ENCODE measurements around the gene IVD. TPM values are rescaled to one million over a fixed set of nuclear protein-coding genes. Genes with fewer than 3 reads are reported as not detected.

Gene IVD
- total RNA-seq, 1 donor from 2014 or later, result 18.0 TPM

- TF ChIP-seq, protein P1, sequence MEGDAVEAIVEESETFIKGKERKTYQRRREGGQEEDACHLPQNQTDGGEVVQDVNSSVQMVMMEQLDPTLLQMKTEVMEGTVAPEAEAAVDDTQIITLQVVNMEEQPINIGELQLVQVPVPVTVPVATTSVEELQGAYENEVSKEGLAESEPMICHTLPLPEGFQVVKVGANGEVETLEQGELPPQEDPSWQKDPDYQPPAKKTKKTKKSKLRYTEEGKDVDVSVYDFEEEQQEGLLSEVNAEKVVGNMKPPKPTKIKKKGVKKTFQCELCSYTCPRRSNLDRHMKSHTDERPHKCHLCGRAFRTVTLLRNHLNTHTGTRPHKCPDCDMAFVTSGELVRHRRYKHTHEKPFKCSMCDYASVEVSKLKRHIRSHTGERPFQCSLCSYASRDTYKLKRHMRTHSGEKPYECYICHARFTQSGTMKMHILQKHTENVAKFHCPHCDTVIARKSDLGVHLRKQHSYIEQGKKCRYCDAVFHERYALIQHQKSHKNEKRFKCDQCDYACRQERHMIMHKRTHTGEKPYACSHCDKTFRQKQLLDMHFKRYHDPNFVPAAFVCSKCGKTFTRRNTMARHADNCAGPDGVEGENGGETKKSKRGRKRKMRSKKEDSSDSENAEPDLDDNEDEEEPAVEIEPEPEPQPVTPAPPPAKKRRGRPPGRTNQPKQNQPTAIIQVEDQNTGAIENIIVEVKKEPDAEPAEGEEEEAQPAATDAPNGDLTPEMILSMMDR (IDR thresholded peaks at IDR 0.05), result no peak
- TF ChIP-seq EZH2 (IDR thresholded peaks at IDR 0.05) (no peak), EZH2phosphoT487 (IDR thresholded peaks at IDR 0.05) (no peak)
- peaks cover 10% of the 10 kb centered on the region for H3K27me3 Mint-ChIP-seq (ENCODE audit: insufficient read depth, low read depth)
- no peak overlapping the region for H3K4me3 Mint-ChIP-seq
- Histone ChIP-seq H3K4me3 (no peak overlapping the region), H3K79me2 (ENCODE audit: low read depth) (no peaks in the 10 kb centered on the region), H3K27me3 (no peaks in the 10 kb centered on the region), H3F3A (ENCODE audit: low read depth) (no peaks in the 10 kb centered on the region), H4K20me1 (ENCODE audit: low read depth) (no peaks in the 10 kb centered on the region), H3K4me1 (no peaks in the 10 kb centered on the region), H2AFZ (replicated peaks) (no peak overlapping the region), H3K9me3 (ENCODE audit: low read depth) (no peaks in the 10 kb centered on the region), H3K4me2 (no peak overlapping the region), H3K9ac (no peak overlapping the region), H3K36me3 (no peaks in the 10 kb centered on the region), H3K27ac (no peak overlapping the region)
- no peaks in the 10 kb centered on the region for H3K36me3 Mint-ChIP-seq
- no peak for DNase-seq (ENCODE audit: low spot score)
- no peak overlapping the region for H3K27ac Mint-ChIP-seq
- H3K9me3 Mint-ChIP-seq, result no peaks in the 10 kb centered on the region
- peaks cover 5% of the 10 kb centered on the region for H3K4me1 Mint-ChIP-seq
Measured at GRCh38 chr15:40377606-40378005, 28.0 kb upstream of the IVD start.

- Histone ChIP-seq H4K20me1 (ENCODE audit: low read depth) (peaks cover under 1% of the 10 kb centered on the region), H2AFZ (replicated peaks) (no peak overlapping the region), H3K27me3 (no peaks in the 10 kb centered on the region), H3K9me3 (ENCODE audit: low read depth) (no peaks in the 10 kb centered on the region), H3K9ac (no peak overlapping the region), H3K4me3 (no peak overlapping the region), H3F3A (ENCODE audit: low read depth) (no peaks in the 10 kb centered on the region), H3K27ac (no peak overlapping the region), H3K4me1 (peaks cover 7% of the 10 kb centered on the region), H3K79me2 (ENCODE audit: low read depth) (peaks cover 16% of the 10 kb centered on the region), H3K4me2 (no peak overlapping the region), H3K36me3 (no peaks in the 10 kb centered on the region)
- Mint-ChIP-seq H3K4me1 (peaks cover 16% of the 10 kb centered on the region), H3K36me3 (no peaks in the 10 kb centered on the region), H3K27ac (no peak overlapping the region), H3K9me3 (no peaks in the 10 kb centered on the region), H3K27me3 (ENCODE audit: insufficient read depth, low read depth) (peaks cover 10% of the 10 kb centered on the region), H3K4me3 (no peak overlapping the region)
- DNase-seq (ENCODE audit: low spot score), result no peak
- no peak for TF ChIP-seq EZH2 (IDR thresholded peaks at IDR 0.05)
- TF ChIP-seq EZH2phosphoT487 (IDR thresholded peaks at IDR 0.05), result no peak
Measured at GRCh38 chr15:40379374-40379773, 26.2 kb upstream of the IVD start.

GRCh38 chr15:40379853-40380252 is 25.7 kb upstream of the IVD start:
- peaks cover 12% of the 10 kb centered on the region for H3K4me1 ChIP-seq
- Mint-ChIP-seq H3K36me3 (no peaks in the 10 kb centered on the region), H3K27ac (no peak overlapping the region), H3K27me3 (ENCODE audit: insufficient read depth, low read depth) (peaks cover 7% of the 10 kb centered on the region), H3K4me1 (peaks cover 20% of the 10 kb centered on the region), H3K4me3 (no peak overlapping the region), H3K9me3 (no peaks in the 10 kb centered on the region)
- TF ChIP-seq EZH2 (IDR thresholded peaks at IDR 0.05) (no peak), EZH2phosphoT487 (IDR thresholded peaks at IDR 0.05) (no peak)
- TF ChIP-seq, protein P1 (IDR thresholded peaks at IDR 0.05), result no peak
- no peaks in the 10 kb centered on the region for H3F3A ChIP-seq (ENCODE audit: low read depth)
- H2AFZ ChIP-seq (replicated peaks), result no peak overlapping the region
- no peak overlapping the region for H3K4me2 ChIP-seq
- no peak overlapping the region for H3K9ac ChIP-seq
- peaks cover 6% of the 10 kb centered on the region for H4K20me1 ChIP-seq (ENCODE audit: low read depth)
- no peaks in the 10 kb centered on the region for H3K9me3 ChIP-seq (ENCODE audit: low read depth)
- H3K36me3 ChIP-seq, result no peaks in the 10 kb centered on the region
- DNase-seq (ENCODE audit: low spot score), result no peak
- H3K27me3 ChIP-seq, result no peaks in the 10 kb centered on the region
- peaks cover 21% of the 10 kb centered on the region for H3K79me2 ChIP-seq (ENCODE audit: low read depth)
- H3K4me3 ChIP-seq, result no peak overlapping the region
- no peak overlapping the region for H3K27ac ChIP-seq

DNA sequence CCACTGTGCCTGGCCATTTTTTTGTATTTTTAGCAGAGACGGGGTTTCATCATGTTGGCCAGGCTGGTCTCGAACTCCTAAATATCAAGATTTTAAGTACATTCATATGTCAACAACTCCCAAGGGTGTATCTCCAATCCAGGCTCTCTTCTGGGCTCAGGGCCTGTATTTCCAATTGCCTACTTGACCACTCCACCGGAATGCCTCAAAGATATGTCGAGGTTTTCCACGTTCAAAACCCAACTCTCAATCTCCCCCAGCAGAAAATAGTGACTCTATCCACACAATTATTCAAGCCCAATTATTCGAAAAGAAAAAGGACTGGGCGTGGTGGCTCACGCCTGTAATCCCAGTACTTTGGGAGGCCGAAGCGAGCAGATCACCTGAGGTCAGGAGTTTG is 25.0 kb upstream of the IVD start:
- peaks cover 4% of the 10 kb centered on the region for H3K27me3 Mint-ChIP-seq (ENCODE audit: insufficient read depth, low read depth)
- Histone ChIP-seq H4K20me1 (ENCODE audit: low read depth) (peaks cover 11% of the 10 kb centered on the region), H3K4me3 (no peak overlapping the region), H3K4me2 (no peak overlapping the region), H3F3A (ENCODE audit: low read depth) (no peaks in the 10 kb centered on the region), H3K36me3 (no peaks in the 10 kb centered on the region), H3K4me1 (peaks cover 14% of the 10 kb centered on the region), H3K27me3 (no peaks in the 10 kb centered on the region), H3K27ac (no peak overlapping the region), H3K79me2 (ENCODE audit: low read depth) (peaks cover 29% of the 10 kb centered on the region), H2AFZ (replicated peaks) (no peak overlapping the region), H3K9me3 (ENCODE audit: low read depth) (no peaks in the 10 kb centered on the region), H3K9ac (no peak overlapping the region)
- H3K9me3 Mint-ChIP-seq, result no peaks in the 10 kb centered on the region
- H3K36me3 Mint-ChIP-seq, result peaks cover 5% of the 10 kb centered on the region
- peaks cover 24% of the 10 kb centered on the region for H3K4me1 Mint-ChIP-seq
- no peak overlapping the region for H3K4me3 Mint-ChIP-seq
- H3K27ac Mint-ChIP-seq, result no peak overlapping the region
- no peak for DNase-seq (ENCODE audit: low spot score)
- TF ChIP-seq, protein P1 (IDR thresholded peaks at IDR 0.05), result no peak
- no peak for TF ChIP-seq EZH2phosphoT487 (IDR thresholded peaks at IDR 0.05)
- TF ChIP-seq EZH2 (IDR thresholded peaks at IDR 0.05), result no peak
